Measurements from ENCODE around the gene CCDC188.

CCDC188 gene

GRCh38 chr22:20174785-20175596 lies 24.1 kb upstream of the CCDC188 start:
- TF ChIP-seq CTCF (IDR thresholded peaks at IDR 0.05; ENCODE audit: low read depth, low read length, missing control alignments) = no peak
- no peak overlapping the region for H3K4me3 ChIP-seq (ENCODE audit: low read depth, low read length)
- DNase-seq (ENCODE audit: low read depth) = no peak

DNA sequence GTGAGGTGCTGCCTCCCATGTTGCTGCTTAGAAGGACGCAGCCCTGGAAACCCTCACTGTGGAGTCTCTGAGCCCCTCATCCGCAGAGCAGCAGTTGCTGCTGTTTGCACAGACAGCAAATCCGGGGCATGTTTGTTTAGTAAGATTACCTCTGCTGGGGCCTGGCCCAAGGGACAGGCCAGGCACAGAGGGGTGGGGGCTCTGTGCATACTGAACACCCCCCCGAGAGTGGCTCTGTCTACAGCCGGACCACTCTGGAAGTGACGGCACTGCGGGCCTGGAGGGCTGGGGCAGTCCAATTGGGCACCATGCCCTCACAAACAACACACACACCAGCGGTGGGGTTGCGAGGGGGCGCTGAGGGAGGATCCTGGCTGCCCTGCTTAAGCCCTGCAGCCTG lies 22.9 kb upstream of the CCDC188 start:
- no peak for DNase-seq (ENCODE audit: low read depth)
- no peak for TF ChIP-seq CTCF (IDR thresholded peaks at IDR 0.05; ENCODE audit: low read depth, low read length, missing control alignments)
- H3K4me3 ChIP-seq (ENCODE audit: low read depth, low read length) = no peak overlapping the region

DNA sequence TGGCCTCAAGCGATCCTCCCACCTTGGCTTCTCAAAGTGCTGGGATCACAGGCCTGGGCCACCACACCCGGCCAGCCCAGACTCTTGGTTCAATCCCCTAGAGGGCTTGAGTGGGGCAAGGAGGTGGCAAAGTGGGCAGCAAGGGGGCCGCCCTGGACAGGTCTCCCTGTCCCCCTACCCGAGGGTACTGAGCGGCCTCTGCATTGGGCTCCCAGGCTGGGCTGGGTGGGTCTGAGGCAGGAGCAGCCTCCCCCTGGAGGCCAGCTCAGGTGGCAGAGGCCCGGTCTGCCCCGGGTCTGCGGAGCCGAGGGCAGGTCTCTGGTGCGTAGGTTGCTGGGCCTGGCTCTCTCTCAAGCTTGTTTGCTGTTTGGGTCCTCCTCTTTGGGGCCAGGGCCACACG lies 22.4 kb upstream of the CCDC188 start:
- DNase-seq (ENCODE audit: low read depth) = no peak
- no peak overlapping the region for H3K4me3 ChIP-seq (ENCODE audit: low read depth, low read length)
- no peak for TF ChIP-seq CTCF (IDR thresholded peaks at IDR 0.05; ENCODE audit: low read depth, low read length, missing control alignments)

GRCh38 chr22:20172141-20172613 lies 21.3 kb upstream of the CCDC188 start:
- no peak overlapping the region for H3K4me3 ChIP-seq (ENCODE audit: low read depth, low read length)
- no peak for TF ChIP-seq CTCF (IDR thresholded peaks at IDR 0.05; ENCODE audit: low read depth, low read length, missing control alignments)
- no peak for DNase-seq (ENCODE audit: low read depth)

DNA sequence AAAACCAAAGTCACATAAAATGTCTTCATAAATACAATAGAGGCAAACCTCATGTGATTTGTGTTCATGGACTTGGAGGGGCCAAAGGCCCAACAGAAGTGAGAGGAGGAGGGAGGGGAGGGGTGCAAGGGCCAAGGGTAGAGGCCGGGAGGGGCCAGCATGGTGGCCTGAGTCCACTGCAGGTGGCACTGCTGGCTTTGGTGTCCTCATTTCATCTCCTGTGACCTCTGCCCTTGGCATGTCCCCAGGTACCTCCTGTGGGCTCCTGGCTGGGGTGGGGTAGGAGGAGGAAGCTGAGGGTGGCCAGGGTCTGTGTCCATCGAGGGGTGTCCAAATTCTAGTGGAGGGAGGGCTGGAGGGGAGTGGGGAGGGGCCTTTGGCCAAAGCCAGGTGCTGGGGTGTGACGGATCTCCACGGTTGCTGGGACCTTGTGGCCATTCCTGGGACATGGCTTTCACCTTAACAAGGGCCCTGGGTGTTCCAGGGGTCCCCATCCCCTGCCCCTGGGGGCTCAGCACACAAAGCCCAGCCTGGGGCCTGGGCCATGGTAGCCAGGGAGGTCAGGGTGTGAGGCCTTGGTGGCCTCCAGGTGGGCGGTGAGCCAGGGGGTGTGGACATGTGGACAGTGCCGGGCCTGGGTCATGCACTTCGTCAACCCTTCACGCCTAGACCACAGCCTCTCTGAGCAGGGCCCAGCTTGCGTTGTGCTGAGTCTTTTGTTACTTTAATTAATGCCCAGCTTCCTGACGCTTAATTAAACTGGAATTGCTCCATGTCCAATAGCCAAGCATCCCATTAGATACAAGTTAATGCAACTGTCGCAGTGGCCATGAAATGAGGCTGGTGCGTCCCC lies 20.7 kb upstream of the CCDC188 start:
- no peak overlapping the region for H3K4me3 ChIP-seq (ENCODE audit: low read depth, low read length)
- TF ChIP-seq CTCF (IDR thresholded peaks at IDR 0.05; ENCODE audit: low read depth, low read length, missing control alignments) = no peak
- DNase-seq (ENCODE audit: low read depth) = no peak

DNA sequence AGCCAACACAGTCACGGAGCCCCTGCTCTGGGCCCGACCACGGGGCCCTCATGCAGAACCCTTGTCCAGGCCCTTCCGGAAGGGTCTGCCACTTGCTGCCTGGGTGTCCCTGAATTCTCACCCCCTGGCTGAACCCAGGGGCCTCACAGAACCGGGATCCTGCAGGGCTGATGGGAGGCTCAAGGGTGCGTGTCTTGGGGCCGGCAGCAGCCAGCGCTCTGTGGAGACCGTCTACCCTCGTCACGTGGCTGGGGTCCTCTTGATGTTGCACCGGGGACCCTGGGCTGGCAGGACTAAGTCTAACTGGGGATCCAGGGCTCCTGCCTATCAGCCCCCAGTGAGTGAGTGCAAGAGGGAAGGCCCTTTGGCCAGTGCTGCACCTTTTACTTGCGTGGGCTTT lies 19.3 kb upstream of the CCDC188 start:
- no peak overlapping the region for H3K4me3 ChIP-seq (ENCODE audit: low read depth, low read length)
- no peak for DNase-seq (ENCODE audit: low read depth)
- no peak for TF ChIP-seq CTCF (IDR thresholded peaks at IDR 0.05; ENCODE audit: low read depth, low read length, missing control alignments)
